ENCODE data around the gene C2orf76. TPM values are rescaled to one million over a fixed set of nuclear protein-coding genes. Genes with fewer than 3 reads are reported as not detected.

The C2orf76 gene
- total RNA-seq, 2 experiments from 2014 or later: 12.3 to 15.6 TPM

- H3K4me3 Mint-ChIP-seq: peak overlapping the region; percentile 100
- H3K27ac Mint-ChIP-seq: peak overlapping the region; percentile 100
- H3K27me3 Mint-ChIP-seq: no peaks in the 10 kb centered on the region
- peaks cover 33% of the 10 kb centered on the region for H3K4me1 Mint-ChIP-seq
- DNase-seq: no peak
- H3K36me3 Mint-ChIP-seq: peaks cover 46% of the 10 kb centered on the region
- no peaks in the 10 kb centered on the region for H3K9me3 Mint-ChIP-seq
These were observed 429 bp downstream of the C2orf76 start for GRCh38 chr2:119366161-119366648.

GRCh38 chr2:119365436-119365835, 1.2 kb downstream of the C2orf76 start:
- Mint-ChIP-seq H3K27ac (peak overlapping the region; percentile 100), H3K9me3 (no peaks in the 10 kb centered on the region), H3K27me3 (no peaks in the 10 kb centered on the region), H3K4me3 (peak overlapping the region; percentile 100), H3K36me3 (peaks cover 38% of the 10 kb centered on the region), H3K4me1 (peaks cover 33% of the 10 kb centered on the region)
- no peak for DNase-seq

GRCh38 chr2:119364798-119365197, 1.8 kb downstream of the C2orf76 start:
- Mint-ChIP-seq H3K36me3 (peaks cover 33% of the 10 kb centered on the region), H3K27ac (peak overlapping the region; percentile 100), H3K9me3 (no peaks in the 10 kb centered on the region), H3K27me3 (no peaks in the 10 kb centered on the region), H3K4me1 (peaks cover 29% of the 10 kb centered on the region), H3K4me3 (peak overlapping the region; percentile 100)
- DNase-seq: no peak

- H3K27ac Mint-ChIP-seq: no peak overlapping the region
These were observed 6.1 kb downstream of the C2orf76 start for GRCh38 chr2:119360423-119360966.

GRCh38 chr2:119359774-119360173, 6.9 kb downstream of the C2orf76 start:
- no peak for DNase-seq
- Mint-ChIP-seq H3K4me3 (no peak overlapping the region), H3K27ac (no peak overlapping the region), H3K36me3 (peaks cover 16% of the 10 kb centered on the region), H3K27me3 (no peaks in the 10 kb centered on the region), H3K4me1 (peaks cover 21% of the 10 kb centered on the region), H3K9me3 (peaks cover 2% of the 10 kb centered on the region)

More at GRCh38 chr2:119360423-119360966, 6.1 kb downstream of the C2orf76 start:
- Mint-ChIP-seq H3K4me3 (no peak overlapping the region), H3K4me1 (peaks cover 27% of the 10 kb centered on the region), H3K36me3 (peaks cover 22% of the 10 kb centered on the region), H3K9me3 (peaks cover 2% of the 10 kb centered on the region), H3K27me3 (no peaks in the 10 kb centered on the region)
- no peak for DNase-seq

- Mint-ChIP-seq H3K36me3 (peaks cover 11% of the 10 kb centered on the region), H3K27me3 (no peaks in the 10 kb centered on the region), H3K27ac (no peak overlapping the region), H3K9me3 (peaks cover 2% of the 10 kb centered on the region), H3K4me1 (peaks cover 13% of the 10 kb centered on the region), H3K4me3 (no peak overlapping the region)
- no peak for DNase-seq
These were observed 11.8 kb downstream of the C2orf76 start for GRCh38 chr2:119354860-119355259.

GRCh38 chr2:119352357-119352756, 14.3 kb downstream of the C2orf76 start:
- Mint-ChIP-seq H3K27me3 (no peaks in the 10 kb centered on the region), H3K27ac (no peak overlapping the region), H3K4me1 (peaks cover 10% of the 10 kb centered on the region), H3K9me3 (peaks cover 2% of the 10 kb centered on the region), H3K36me3 (peaks cover 11% of the 10 kb centered on the region), H3K4me3 (no peak overlapping the region)
- no peak for DNase-seq

GRCh38 chr2:119350311-119350998, 16.2 kb downstream of the C2orf76 start:
- Mint-ChIP-seq H3K4me3 (no peak overlapping the region), H3K9me3 (no peaks in the 10 kb centered on the region), H3K27me3 (no peaks in the 10 kb centered on the region), H3K4me1 (peaks cover under 1% of the 10 kb centered on the region), H3K27ac (no peak overlapping the region), H3K36me3 (peaks cover under 1% of the 10 kb centered on the region)
- no peak for DNase-seq

- H3K9me3 Mint-ChIP-seq: no peaks in the 10 kb centered on the region
- H3K4me3 Mint-ChIP-seq: no peak overlapping the region
- DNase-seq: no peak
- H3K36me3 Mint-ChIP-seq: no peaks in the 10 kb centered on the region
- H3K4me1 Mint-ChIP-seq: no peaks in the 10 kb centered on the region
- no peak overlapping the region for H3K27ac Mint-ChIP-seq
- H3K27me3 Mint-ChIP-seq: no peaks in the 10 kb centered on the region
These were observed 17.3 kb downstream of the C2orf76 start for GRCh38 chr2:119349289-119349688.

- H3K4me3 Mint-ChIP-seq: no peak overlapping the region
- H3K9me3 Mint-ChIP-seq: no peaks in the 10 kb centered on the region
- DNase-seq: no peak
- peaks cover 6% of the 10 kb centered on the region for H3K36me3 Mint-ChIP-seq
- H3K27ac Mint-ChIP-seq: no peak overlapping the region
- peaks cover 20% of the 10 kb centered on the region for H3K4me1 Mint-ChIP-seq
- H3K27me3 Mint-ChIP-seq: no peaks in the 10 kb centered on the region
These were observed 24.9 kb downstream of the C2orf76 start for GRCh38 chr2:119341684-119342083.

- Mint-ChIP-seq H3K27me3 (no peaks in the 10 kb centered on the region), H3K4me3 (no peak overlapping the region), H3K27ac (no peak overlapping the region), H3K36me3 (peaks cover 8% of the 10 kb centered on the region), H3K9me3 (no peaks in the 10 kb centered on the region), H3K4me1 (peaks cover 20% of the 10 kb centered on the region)
- DNase-seq: no peak
These were observed 27.1 kb downstream of the C2orf76 start for GRCh38 chr2:119339562-119339923.

- Mint-ChIP-seq H3K27me3 (no peaks in the 10 kb centered on the region), H3K9me3 (no peaks in the 10 kb centered on the region), H3K4me3 (peak overlapping the region; percentile 52), H3K36me3 (peaks cover 8% of the 10 kb centered on the region), H3K4me1 (peaks cover 20% of the 10 kb centered on the region), H3K27ac (peak overlapping the region; percentile 59)
- DNase-seq: peak; percentile 36
These were observed 27.6 kb downstream of the C2orf76 start for GRCh38 chr2:119338826-119339561.

GRCh38 chr2:119338272-119338671, 28.4 kb downstream of the C2orf76 start:
- Mint-ChIP-seq H3K36me3 (peaks cover 8% of the 10 kb centered on the region), H3K4me3 (no peak overlapping the region), H3K27me3 (no peaks in the 10 kb centered on the region), H3K4me1 (peaks cover 20% of the 10 kb centered on the region), H3K27ac (peak overlapping the region; percentile 18), H3K9me3 (no peaks in the 10 kb centered on the region)
- DNase-seq: no peak

- no peak for DNase-seq
- Mint-ChIP-seq H3K4me1 (peaks cover 20% of the 10 kb centered on the region), H3K36me3 (peaks cover 8% of the 10 kb centered on the region), H3K27ac (no peak overlapping the region), H3K4me3 (no peak overlapping the region), H3K9me3 (no peaks in the 10 kb centered on the region), H3K27me3 (no peaks in the 10 kb centered on the region)
These were observed 28.9 kb downstream of the C2orf76 start for GRCh38 chr2:119337749-119338148.

GRCh38 chr2:119333833-119334232, 32.8 kb downstream of the C2orf76 start:
- Mint-ChIP-seq H3K27me3 (no peaks in the 10 kb centered on the region), H3K4me1 (peaks cover 9% of the 10 kb centered on the region), H3K36me3 (peaks cover 10% of the 10 kb centered on the region), H3K27ac (no peak overlapping the region), H3K4me3 (no peak overlapping the region), H3K9me3 (no peaks in the 10 kb centered on the region)
- no peak for DNase-seq
